Activated T-helper 9 cell treated with anti-CD3 and anti-CD28 coated beads, Interleukin-2, amount 50 U/mL, for 16 hours (primary cell): ENCODE results near the gene JHY.

Source experiments
- DNase-seq: peaks from one replicate; pipeline ENCODE4 v3.0.0-alpha.2; 2020; ENCODE audit warnings: low read depth

Gene JHY

GRCh38 chr11:122954455-122954854 lies 71.9 kb downstream of the JHY start:
- DNase-seq = no peak

- DNase-seq = no peak
These were observed 81.4 kb downstream of the JHY start for GRCh38 chr11:122963961-122964360.

- no peak for DNase-seq
These were observed 93.6 kb downstream of the JHY start for GRCh38 chr11:122976061-122976733.

- DNase-seq = no peak
These were observed 94.3 kb downstream of the JHY start for GRCh38 chr11:122976734-122977469.

DNA sequence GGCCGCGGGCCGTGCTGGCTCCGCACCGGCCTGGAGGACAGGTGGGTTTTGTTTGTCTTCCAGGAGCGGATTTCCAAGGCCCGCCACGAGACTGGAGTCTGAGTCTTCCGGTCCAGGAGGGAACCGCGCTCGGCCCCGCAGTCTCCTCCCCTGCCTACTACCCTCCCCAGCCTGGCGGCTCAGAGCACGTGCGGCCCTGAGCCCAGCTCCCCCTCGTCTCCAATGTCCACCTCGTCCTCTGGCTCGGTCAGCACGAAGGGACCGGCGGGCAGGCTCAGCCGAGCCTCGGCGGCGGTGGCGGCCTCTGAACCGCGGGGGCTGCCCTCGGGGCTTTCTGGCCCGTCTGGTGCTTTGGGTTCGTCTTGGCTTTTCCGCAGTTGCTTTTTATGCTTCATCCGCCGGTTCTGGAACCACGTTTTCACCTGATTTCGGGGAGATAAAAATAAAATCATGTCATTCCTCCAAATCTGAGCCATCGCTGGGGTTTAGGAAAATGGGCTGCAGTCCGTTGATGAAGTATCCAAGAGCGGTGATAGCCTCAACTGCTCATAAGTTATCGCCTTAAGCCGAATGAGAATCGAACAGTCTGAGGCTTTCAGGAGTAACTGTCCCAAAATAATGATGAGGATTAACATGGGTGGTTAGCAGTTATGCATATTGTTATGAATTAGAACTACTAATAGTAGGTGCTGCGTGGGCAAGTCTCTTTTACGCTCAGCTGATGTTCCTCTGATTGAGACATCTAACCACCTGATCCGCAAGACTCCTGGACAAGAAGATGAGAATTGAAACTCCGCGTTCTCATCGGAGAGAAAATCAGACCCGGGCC lies 95.1 kb downstream of the JHY start:
- DNase-seq = no peak

DNA sequence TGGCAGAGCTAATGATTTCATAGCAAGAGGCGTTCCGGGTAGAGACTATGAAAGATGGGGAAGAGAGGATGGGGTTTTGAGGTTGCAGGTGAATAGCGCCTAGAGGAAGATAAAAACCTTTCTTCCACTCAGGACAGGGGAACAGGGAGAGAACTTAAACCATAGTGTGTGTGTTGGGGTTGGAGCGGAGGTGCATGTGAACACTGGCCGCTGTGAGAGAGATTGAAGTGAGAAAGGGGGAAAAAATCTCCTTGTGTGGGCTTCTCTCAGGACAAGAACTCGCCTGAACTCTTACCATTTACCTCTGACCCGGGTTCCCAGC lies 95.7 kb downstream of the JHY start:
- DNase-seq = no peak

DNA sequence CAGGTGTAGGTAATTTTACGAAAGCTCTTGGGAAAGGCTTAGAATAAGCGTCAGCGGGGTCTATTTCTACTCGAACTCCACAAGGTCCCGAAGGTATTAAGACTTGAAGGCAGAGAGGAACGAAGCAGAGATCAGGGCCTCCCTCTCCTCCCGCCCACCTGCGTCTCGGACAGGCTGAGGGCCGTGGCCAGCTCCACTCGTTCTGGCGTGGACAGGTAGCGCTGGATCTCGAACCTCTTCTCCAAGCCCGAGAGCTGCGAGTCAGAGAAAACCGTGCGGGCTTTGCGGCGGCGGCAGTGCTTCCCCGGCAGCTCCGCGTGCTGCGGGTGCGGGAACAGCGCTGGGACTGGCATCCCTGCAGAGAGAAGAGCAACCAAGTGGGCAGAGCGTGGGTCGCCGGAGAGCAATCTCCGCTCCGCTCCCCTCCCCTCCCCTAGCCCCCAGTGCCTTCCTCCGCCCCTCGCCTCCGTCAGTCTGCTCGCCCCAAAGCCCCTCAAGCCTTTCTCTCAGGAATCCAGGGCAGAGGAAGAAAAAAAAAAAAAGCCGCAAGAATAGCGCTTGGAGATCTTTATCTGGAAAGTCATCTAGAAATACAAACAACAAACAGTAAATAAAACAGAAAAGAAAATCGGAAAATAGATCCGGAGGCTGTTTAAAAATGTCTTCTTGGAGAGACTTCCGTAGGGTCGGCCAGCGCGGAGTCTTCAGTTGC lies 96.7 kb downstream of the JHY start:
- no peak for DNase-seq

DNA sequence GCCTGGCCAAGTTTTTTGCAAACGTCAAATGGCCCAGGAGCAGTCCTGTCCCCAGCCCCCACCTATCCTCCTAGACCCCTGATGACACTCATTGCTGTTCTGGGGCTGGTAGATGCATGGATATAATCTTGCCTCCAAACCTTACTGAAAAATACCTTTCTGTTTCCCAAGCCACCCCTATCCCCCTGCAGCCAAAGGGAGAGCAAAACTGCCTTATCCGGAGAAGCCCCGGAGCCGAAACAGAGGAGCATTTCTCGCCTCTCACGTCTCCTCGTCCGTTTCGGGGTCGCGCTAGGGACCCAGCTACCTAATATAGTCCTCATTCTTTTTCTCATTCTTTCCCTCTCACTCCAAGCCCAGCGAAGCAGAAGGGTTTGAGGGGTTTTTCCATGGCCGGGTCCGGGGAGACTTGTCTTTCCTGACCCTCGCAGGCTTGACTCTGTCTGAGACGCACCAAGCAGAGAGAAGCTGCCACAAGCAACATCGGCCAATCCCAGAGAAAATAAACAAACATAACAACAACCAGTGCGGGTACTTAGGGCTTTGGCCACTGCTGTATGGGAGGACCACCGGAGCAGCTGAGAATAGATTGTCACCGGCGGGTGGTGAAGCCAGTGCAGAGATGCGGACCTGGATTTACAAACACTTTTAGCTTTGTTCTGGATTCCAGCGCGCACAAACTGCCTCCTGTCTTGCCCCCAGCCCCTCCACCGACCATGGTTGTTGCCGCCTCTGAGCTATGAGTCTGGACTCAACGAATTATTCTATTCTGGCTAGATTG lies 97.4 kb downstream of the JHY start:
- no peak for DNase-seq

DNA sequence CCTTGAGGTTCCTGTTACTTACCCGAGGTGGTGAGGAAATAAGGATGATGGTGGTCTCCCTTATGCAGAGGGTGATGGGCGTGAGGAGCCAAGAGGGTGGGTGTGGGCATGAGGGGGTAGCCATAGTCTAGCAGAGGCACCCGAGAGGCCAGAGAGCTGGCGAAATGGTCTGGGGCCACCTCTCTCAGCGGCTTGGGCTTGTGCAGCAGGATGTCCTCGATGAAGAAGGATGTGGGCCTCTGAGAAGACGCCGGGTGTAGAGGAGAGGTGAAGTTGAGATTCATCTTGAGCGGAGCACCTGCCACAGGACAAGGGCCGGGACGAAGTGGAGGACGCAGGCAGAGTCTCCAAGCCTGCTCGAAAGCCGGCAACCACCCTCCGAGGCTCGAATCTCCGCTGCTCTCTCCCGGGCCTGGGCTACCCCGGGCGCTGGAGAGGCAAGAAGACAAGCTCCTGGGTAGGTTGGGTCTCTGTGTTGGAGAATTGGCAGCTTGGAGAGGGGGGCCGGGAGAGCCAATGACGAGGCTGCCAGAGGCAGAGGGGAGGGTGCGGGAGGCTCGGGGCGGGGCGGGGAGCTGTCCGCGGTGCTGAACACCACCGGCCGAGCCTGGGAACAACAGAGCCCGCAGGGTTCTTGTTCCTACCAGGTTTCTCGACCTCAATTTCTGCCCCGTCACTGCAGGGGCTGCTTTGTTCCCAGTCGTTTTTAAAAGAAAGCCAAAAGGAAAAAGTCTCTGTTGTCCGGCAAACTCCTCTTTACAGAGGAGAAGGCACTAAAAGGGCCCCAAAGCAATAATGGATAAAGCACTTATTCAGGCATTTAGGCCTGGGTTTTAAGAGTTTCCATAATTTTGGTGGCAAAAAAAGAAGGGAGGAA lies 99.1 kb downstream of the JHY start, which contains the start of gene BSX:
Gene BSX, minus strand, starts transcription at position 447 of the 877 bp plus-strand sequence. Its CDS starts 163 bp downstream, at position 284.
- DNase-seq = no peak

DNA sequence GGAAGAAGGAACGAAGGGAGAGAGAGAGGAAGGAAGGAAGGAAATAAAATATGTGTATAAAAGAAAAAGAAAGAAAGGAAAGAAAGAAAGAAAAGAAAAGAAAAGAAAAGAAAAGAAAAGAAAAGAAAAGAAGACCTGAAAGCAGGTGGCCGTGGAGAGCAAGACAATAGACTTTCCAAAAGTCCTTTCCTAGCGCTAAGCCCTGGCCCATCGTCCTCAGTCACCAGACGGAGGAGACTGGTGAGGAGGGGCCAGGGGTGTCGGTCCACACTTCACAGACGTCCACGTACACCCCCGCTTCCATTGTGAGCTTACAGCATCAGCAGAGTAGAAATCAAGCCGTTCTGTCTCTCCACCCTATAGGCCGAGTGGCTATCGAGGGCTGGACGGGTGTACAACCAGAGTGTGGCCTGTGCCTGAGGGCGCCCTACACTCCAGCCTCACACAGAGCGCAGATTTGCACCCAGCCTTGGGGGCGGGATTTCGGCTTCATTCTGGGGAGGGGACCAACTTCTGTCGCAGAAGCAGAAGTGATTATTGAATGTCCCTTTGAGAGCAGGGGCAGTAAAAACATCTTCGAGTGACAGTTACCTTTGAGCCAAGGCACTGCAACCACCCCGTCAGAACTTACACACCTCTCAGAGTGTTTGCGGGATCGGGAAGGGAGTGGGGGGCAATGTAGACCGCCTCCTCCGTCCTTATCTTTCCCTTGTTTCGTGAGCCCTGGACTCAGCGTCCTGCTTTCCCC lies 101.1 kb downstream of the JHY start:
- DNase-seq = no peak

GRCh38 chr11:122984186-122985011 lies 101.8 kb downstream of the JHY start:
- DNase-seq = no peak

DNA sequence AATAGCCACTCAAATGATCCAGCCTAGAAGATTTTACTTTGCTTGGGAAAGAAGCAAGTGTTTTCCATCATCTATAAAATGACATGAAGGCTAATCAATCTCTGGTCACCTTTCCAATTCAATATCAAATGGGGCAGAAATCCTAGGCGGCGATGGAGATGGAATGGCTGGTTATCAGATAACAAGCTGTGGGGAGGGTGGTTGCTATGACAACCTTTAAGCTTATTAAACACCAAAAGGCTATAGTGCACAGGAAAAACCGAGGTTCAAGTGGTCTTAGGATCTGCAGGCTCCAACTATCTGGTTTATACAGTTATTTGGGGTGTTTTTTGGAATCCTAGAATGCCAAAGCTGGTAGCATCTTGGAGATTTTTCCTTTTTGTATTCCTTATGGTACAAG lies 113.0 kb downstream of the JHY start:
- no peak for DNase-seq

- no peak for DNase-seq
These were observed 116.3 kb downstream of the JHY start for GRCh38 chr11:122998727-122999366.

GRCh38 chr11:123000721-123001120 lies 118.2 kb downstream of the JHY start:
- no peak for DNase-seq

GRCh38 chr11:123006860-123007542 lies 124.4 kb downstream of the JHY start:
- DNase-seq = no peak
